Activated effector memory CD4-positive, alpha-beta T cell treated with anti-CD3 and anti-CD28 coated beads, Interleukin-2, amount 50 U/mL, for 16 hours (primary cell): Measurements from ENCODE around the gene STAP2.
"Not testable (repeated sequence)": the region's sequence is repeated elsewhere in the genome, so short reads cannot be mapped to it uniquely, and the experiment has no call there.

Experiments
- DNase-seq: peaks from one replicate; pipeline ENCODE4 v3.0.0-alpha.2; 2020

Gene STAP2

GRCh38 chr19:4357095-4357797 lies 18.6 kb upstream of the STAP2 start:
- DNase-seq = no peak

- DNase-seq = no peak
These were observed 16.3 kb upstream of the STAP2 start for GRCh38 chr19:4354897-4355296.

- DNase-seq = no peak
These were observed 15.7 kb upstream of the STAP2 start for GRCh38 chr19:4354282-4354681.

GRCh38 chr19:4352701-4353121 lies 14.1 kb upstream of the STAP2 start:
- peak; percentile 83 for DNase-seq

- no peak for DNase-seq
These were observed 12.1 kb upstream of the STAP2 start for GRCh38 chr19:4350726-4351125.

GRCh38 chr19:4350111-4350510 lies 11.5 kb upstream of the STAP2 start:
- DNase-seq = no peak

- DNase-seq = not testable (repeated sequence)
These were observed 10.6 kb upstream of the STAP2 start for GRCh38 chr19:4349225-4349624.

GRCh38 chr19:4347521-4347920 lies 8.9 kb upstream of the STAP2 start:
- DNase-seq = no peak

- DNase-seq = no peak
These were observed 7.4 kb upstream of the STAP2 start for GRCh38 chr19:4346020-4346383.

- DNase-seq = no peak
These were observed 6.9 kb upstream of the STAP2 start for GRCh38 chr19:4345342-4346019.

GRCh38 chr19:4343370-4344307 lies 5.0 kb upstream of the STAP2 start, which contains the start of gene MPND:
Gene MPND (plus strand): TSS chr19:4343562. CDS start chr19:4343594, 32 bp downstream.
- peak; percentile 98 for DNase-seq

GRCh38 chr19:4342615-4343369 lies 4.2 kb upstream of the STAP2 start:
- DNase-seq = peak; percentile 96

- no peak for DNase-seq
These were observed 3.6 kb upstream of the STAP2 start for GRCh38 chr19:4342314-4342614.

GRCh38 chr19:4337906-4338440 lies 654 bp downstream of the STAP2 start:
- DNase-seq = no peak

- no peak for DNase-seq
These were observed 3.6 kb downstream of the STAP2 start for GRCh38 chr19:4334929-4335570.

GRCh38 chr19:4329858-4330257 lies 8.8 kb downstream of the STAP2 start:
- no peak for DNase-seq

GRCh38 chr19:4328991-4329681 lies 9.5 kb downstream of the STAP2 start:
- DNase-seq = peak; percentile 75

GRCh38 chr19:4328243-4328990 lies 10.2 kb downstream of the STAP2 start:
- DNase-seq = peak; percentile 98

GRCh38 chr19:4327877-4328242 lies 10.8 kb downstream of the STAP2 start:
- no peak for DNase-seq

GRCh38 chr19:4327252-4327876 lies 11.3 kb downstream of the STAP2 start:
- DNase-seq = peak; percentile 90
